Measurements from ENCODE around the gene HPGDS.

GRCh38 chr4:94284889-94285288 lies 57.7 kb downstream of the HPGDS start:
- TF ChIP-seq, protein P1, sequence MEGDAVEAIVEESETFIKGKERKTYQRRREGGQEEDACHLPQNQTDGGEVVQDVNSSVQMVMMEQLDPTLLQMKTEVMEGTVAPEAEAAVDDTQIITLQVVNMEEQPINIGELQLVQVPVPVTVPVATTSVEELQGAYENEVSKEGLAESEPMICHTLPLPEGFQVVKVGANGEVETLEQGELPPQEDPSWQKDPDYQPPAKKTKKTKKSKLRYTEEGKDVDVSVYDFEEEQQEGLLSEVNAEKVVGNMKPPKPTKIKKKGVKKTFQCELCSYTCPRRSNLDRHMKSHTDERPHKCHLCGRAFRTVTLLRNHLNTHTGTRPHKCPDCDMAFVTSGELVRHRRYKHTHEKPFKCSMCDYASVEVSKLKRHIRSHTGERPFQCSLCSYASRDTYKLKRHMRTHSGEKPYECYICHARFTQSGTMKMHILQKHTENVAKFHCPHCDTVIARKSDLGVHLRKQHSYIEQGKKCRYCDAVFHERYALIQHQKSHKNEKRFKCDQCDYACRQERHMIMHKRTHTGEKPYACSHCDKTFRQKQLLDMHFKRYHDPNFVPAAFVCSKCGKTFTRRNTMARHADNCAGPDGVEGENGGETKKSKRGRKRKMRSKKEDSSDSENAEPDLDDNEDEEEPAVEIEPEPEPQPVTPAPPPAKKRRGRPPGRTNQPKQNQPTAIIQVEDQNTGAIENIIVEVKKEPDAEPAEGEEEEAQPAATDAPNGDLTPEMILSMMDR (IDR thresholded peaks at IDR 0.05 in 4 of 5, conservative IDR thresholded peaks at IDR 0.05 in 1 of 5) = no peak
- TF ChIP-seq POLR2A (IDR thresholded peaks at IDR 0.05) = no peak
